ENCODE data around the gene CROCC. TPM values are rescaled to one million over a fixed set of nuclear protein-coding genes. Genes with fewer than 3 reads are reported as not detected.
A peak's percentile ranks its signal among the peaks of the same experiment; 100 is the strongest.
"Not testable (repeated sequence)": the region's sequence is repeated elsewhere in the genome, so short reads cannot be mapped to it uniquely, and the experiment has no call there.

Gene CROCC
- polyA plus RNA-seq, 12 donors = 13.3 to 46.0 (median 18.7) TPM; not detected in 1

DNA sequence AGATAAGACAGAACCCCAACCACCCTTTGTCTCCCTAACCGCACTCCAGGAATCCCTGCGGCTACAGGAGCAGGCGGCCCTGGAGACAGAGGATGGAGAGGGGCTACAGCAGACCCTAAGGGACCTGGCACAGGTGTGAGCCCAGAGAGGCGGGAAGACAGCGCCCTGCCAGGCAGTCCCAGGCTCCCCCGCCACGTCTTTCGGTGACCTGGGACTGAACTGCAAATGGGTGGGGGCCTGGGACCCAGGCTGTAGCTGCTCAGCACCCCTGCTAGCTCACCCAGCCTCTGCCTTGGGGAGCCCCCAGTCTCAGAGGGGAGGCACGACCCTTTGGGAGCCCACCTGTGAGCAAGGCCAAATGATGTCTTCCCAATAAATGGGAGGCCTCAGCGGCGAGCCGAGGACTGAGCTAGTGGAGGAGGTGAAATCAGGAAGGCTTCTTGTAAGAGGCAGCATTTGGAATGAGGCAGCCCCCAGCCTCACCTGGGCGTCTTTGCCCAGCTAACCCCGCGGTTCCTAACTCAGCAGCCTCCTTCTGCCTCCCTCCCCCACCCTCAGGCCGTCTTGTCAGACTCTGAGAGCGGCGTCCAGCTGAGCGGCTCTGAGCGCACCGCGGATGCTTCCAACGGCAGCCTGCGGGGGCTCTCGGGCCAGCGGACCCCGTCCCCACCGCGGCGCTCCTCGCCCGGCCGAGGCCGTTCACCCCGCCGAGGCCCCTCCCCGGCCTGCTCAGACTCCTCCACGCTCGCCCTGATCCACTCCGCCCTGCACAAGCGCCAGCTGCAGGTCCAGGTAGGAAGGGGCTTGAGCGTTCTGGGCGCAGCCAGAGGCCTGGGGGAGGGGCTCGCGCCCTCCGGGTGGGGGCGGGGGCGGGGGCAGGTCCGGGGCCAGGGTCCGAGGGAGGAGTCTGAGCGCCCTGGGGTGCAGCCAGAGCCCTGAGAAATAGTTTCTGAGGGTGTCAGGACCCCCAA is 16.9 kb downstream of the CROCC start:
- DNase-seq = no peak

DNA sequence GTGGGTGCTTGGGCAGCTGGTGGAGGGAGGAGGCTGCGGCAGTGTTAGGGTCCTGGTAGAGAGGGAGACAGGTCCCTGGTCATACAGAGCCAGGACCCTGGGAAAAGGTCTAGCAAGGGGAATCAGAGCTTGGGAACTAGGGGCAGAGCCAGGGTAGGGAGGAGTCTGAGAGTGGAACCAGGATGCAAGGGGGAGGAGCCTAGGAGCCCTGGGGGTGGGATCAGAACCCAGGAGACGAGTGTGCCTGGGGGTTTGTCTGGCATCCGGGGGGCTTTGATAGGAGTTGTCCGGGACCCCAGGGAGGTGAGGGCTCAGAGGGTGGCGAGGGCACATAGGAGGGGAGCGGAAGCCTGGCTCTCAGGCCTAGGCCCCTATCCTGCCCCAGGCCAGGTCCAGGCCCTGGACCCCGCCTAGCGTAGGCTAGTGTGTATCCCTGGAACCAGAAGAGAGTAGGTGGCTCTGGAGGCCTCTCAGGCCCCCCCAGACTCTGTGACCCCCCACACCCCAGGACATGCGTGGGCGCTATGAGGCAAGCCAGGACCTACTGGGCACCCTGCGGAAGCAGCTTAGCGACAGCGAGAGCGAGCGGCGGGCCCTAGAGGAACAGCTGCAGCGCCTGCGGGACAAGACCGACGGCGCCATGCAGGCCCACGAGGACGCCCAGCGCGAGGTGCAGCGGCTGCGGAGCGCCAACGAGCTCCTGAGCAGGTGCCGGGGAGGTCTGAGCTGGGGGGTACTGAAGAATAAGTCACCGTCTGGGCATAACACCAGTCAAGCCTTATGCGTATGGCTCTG is 17.9 kb downstream of the CROCC start:
- DNase-seq = not testable (repeated sequence)

DNA sequence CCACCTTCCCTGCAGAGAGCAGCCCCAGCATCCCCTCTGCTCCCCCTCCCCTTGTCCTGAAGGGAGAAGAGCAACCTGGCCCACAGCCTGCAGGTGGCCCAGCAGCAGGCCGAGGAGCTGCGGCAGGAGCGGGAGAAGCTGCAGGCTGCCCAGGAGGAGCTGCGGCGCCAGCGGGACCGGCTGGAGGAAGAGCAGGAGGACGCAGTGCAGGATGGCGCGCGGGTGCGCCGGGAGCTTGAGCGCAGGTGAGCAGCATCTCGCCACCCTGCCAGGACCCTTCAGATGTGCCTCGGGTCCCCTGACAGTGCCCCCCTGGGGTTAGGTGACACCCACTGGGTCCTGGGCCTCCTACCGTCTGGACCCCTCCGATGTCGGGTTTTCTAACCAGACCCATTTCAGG is 22.3 kb downstream of the CROCC start:
- no peak for DNase-seq

DNA sequence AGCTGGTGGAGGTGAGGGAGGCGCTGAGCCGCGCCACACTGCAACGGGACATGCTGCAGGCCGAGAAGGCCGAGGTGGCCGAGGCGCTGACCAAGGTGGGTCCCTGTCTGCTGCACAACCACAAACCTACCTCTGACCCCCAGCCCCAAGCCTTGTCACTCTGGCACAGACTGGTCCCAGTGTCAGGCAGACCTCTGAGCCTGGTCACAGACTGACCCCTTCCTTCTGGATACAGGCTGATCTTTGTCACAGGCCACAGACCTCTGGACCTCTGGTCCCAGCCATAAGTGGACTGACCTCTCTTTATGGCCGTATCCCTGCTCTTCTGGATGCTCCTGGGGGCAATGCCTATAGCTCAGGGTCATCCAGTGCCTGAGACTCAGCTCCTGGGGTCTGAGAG is 23.8 kb downstream of the CROCC start:
- DNase-seq = not testable (repeated sequence)

DNA sequence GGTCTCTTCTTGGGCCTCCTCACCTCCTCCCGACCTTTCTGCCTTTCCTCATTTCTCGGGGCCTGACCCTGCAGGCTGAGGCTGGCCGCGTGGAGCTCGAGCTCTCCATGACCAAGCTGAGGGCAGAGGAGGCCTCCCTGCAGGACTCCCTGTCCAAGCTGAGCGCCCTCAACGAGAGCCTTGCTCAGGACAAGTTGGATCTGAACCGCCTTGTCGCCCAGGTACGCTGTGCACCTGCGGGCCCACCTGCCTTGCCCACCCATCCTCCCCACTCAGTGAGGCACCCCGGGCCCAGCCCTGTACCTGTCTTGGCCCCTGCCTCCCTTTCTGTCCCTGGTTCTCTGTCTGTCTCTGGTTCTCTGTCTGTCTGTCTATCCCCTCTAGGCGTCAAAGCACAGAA is 24.5 kb downstream of the CROCC start:
- not testable (repeated sequence) for DNase-seq

DNA sequence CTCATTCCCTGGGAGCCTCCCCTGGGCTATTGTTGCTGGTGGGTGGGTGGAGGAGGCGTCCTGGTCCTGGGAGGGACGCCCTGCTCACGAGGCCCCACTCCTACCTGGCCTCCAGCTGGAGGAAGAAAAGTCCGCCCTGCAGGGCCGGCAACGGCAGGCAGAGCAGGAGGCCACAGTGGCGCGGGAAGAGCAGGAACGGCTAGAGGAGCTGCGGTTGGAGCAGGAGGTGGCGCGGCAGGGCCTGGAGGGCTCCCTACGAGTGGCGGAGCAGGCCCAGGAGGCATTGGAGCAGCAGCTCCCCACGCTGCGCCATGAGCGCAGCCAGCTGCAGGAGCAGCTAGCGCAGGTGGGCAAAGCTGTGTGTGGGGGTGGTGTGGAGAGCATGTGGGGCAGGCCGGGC is 24.9 kb downstream of the CROCC start:
- DNase-seq = no peak

DNA sequence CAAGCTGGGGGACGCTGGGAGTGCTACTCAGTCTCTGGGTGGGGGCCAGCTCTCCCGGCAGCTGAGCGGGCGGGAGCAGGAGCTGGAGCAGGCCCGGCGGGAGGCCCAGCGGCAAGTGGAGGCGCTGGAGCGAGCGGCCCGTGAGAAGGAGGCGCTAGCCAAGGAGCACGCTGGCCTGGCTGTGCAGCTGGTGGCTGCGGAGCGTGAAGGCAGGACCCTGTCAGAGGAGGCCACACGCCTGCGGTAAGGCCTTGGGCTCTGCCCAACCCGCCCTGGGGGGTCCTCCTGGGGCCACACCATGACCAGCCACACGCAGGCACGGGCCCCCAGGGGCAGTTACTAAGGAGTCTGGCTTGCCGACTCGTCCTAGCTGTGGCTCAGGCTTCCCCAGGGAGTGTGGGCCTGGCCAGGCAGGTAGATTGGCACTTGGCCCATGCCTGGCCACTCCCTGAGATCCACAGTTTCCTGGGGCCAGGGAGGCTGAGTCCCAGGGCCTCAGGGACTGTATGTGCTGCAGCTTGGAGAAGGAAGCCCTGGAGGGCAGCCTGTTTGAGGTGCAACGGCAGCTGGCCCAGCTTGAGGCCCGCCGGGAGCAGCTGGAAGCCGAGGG is 26.7 kb downstream of the CROCC start:
- DNase-seq = not testable (repeated sequence)

DNA sequence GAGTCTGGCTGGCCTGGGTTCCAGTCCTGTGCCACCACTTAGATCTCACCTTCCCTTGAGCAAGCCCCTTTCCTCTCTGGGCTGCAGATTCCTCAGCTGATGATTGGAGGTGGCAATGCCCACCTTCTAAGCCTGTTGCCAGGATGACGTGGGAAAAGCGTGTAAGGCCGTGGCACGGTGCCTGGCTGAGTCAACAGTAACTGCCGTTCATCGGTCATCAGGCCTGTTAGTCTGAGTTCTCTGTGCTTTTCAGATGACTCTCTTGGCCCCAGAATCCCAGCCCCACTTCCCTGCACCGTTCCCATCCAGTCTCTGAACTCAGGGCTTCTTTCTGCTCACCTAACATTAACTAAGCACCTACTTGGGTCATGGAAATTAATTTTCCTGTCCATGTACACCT is 27.3 kb downstream of the CROCC start:
- DNase-seq = not testable (repeated sequence)

DNA sequence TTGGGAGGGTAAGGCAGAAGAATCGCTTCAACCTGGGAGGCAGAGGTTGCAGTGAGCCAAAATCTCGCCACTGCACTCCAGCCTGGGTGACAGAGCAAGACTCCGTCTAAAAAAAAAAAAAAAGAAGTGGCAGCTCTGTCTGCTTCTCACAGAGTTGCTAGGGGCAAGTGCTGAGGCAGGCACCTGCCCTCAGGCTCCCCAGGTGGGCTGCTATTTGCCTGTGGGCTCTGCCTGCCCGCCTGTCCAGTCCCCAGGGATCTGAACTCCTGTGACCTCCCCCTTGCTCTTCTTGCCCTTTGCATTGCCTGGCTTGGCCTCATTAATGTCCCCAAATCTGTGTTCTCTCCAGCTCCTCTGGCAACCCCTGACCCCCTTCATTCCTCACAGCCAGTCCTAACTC is 30.6 kb downstream of the CROCC start:
- DNase-seq = not testable (repeated sequence)

DNA sequence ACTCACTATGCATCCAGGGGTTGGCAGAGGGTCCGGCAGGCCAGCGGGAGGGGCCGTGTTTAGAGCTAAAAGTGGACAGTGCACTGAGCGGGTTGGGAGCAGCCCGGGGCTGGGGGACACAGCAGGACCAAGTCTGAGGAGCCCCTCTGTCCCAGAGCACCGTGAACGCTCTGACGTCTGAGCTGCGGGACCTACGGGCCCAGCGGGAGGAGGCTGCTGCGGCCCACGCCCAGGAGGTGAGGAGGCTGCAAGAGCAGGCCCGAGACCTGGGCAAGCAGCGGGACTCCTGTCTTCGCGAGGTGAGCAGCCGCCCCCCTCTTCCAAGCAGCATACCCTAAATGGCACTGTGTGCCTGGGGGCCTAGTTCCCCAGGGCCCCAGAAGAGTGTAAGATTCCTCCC is 32.8 kb downstream of the CROCC start:
- DNase-seq = no peak

DNA sequence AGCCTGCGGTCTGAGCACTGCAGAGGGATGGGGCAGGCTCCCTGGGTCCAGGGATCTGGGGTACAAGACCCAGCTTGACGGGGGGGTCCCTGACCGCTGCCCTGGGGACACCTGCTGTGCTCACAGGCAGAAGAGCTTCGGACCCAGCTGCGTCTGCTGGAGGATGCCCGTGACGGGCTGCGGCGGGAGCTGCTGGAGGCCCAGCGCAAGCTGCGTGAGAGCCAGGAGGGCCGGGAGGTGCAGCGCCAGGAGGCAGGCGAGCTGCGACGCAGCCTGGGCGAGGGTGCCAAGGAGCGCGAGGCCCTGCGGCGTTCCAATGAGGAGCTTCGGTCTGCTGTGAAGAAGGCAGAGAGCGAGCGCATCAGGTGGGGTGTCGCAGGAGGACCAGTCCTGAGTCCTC is 33.5 kb downstream of the CROCC start:
- no peak for DNase-seq

DNA sequence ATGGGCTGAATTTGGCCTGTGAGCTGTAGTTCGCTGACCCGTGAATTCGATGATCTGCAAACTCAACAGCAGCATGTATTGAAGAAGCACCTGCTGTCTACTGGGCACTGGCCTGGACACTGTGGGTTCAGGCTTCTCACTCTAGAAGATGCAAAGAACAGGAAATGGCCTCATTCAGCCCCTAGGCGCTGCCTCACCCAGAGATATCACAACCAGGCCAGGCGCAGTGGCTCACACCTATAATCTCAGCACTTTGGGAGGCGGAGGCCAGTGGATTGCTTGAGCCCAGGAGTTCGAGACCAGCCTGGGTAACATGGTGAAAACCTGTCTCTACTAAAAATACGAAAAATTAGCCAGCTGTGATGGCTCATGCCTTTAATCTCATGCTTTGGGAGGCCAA is 35.0 kb downstream of the CROCC start:
- DNase-seq = no peak

DNA sequence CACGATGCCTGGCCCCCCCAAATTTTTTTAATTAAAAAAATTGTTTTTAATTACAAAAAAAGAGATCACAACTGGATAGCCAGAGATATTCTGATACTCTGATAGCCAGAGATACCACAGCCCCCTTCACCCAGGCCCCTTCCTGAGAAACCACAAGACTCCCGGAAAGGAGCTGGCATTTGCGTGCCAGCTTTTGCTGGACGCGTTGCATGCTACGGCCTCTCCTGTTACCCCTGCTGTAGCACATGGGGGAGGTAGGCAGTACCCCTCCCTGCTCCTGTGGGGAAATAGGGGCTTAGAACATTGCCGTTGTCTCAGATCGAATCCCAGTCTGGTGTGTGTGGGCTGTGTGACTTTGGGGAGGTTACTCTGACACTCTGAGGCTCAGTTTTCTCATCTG is 36.0 kb downstream of the CROCC start:
- no peak for DNase-seq

DNA sequence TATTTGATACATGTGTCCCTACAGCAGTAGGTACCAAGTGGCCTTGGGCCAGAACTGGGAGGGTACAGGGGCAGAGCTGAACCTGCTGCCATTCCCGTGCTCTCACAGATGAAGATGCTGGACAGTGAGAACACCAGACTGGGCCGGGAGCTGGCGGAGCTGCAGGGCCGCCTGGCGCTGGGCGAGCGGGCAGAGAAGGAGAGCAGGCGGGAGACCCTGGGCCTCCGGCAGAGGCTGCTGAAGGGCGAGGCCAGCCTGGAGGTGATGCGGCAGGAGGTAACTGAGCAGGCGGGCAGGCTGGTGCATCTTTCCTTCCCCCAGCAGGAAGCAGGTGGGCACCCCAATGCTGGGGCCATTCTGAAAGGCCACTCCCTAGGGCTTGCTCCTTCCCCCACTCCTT is 36.7 kb downstream of the CROCC start:
- DNase-seq = no peak

DNA sequence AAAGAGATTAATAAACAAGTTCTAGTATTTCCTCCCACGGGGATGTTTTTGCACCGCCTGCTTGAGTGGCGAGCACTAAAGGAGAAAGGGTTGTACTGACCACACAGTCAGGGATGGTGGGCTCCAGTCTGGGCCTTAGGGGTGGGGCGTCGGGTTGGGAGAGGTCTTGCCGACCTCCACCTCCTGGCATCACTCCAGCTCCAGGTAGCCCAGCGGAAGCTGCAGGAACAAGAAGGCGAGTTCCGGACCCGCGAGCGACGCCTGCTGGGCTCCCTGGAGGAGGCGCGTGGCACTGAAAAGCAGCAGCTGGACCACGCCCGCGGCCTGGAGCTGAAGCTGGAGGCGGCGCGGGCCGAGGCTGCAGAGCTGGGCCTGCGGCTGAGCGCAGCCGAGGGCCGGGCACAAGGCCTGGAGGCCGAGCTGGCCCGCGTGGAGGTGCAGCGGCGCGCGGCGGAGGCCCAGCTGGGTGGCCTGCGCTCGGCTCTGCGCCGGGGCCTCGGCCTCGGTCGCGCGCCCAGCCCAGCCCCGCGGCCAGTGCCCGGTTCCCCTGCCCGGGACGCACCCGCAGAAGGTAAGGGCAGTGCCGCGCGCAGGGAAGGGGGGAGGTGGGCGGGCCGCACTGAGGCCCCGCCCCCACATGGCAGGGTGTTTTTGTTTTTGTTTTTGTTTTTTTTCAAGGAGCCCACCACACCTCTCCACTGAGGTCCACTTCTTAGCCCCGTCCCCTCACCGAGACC is 39.0 kb downstream of the CROCC start:
- DNase-seq = peak; percentile 73

DNA sequence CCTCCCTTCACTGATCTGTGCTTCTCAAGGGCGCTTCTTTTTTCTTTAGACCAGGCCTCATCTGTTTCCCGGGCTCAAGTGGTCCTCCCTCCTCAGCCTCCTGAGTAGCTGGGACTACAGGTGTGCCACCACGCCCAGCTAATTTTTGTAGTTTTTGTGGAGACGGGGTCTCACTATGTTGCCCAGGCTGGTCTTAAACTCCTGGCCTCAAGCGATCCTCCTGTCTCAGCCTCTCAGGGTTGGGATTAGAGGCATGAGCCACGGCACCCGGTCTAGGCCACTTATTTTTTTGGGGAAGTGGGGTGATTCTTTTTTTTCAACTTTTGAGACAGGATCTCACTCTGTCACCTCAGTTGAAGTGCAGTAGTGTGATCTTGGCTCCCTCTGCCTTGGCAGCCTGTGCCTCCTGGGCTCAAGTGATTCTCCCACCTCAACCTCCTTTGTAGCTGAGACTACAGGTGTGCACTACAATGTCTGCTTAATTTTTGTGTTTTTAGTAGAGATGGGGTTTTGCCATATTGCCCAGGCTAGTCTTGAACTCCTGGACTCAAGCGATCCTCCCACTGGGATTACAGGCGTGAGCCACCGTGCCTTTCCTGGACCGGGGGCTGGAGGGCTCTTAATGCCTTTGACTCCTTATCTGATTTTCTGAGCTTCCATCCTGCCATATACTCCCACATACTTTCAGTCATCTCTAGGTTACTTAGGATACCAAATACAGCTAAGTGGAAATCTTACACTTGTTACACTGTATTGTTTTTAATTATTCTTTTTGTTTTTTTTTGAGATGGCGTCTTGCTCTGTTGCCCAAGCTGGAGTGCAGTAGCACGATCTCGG is 39.8 kb downstream of the CROCC start:
- DNase-seq = no peak

DNA sequence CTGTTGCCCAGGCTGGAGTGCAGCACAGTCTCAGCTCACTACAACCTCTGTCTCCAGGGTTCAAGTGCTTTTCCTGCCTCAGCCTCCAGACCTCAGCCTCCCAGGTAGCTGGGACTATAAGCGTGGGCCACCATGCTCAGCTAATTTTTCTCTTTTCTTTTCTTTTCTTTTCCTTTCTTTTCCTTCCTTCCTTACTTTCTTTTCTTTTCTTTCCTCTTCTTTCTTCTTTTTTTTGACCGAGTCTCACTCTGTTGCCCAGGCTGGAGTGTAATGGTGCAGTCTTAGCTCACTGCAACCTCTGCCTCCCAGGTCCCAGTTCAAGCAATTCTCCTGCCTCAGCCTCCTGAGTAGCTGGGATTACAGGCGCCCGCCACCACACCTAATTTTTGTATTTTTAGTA is 42.4 kb downstream of the CROCC start:
- not testable (repeated sequence) for DNase-seq

DNA sequence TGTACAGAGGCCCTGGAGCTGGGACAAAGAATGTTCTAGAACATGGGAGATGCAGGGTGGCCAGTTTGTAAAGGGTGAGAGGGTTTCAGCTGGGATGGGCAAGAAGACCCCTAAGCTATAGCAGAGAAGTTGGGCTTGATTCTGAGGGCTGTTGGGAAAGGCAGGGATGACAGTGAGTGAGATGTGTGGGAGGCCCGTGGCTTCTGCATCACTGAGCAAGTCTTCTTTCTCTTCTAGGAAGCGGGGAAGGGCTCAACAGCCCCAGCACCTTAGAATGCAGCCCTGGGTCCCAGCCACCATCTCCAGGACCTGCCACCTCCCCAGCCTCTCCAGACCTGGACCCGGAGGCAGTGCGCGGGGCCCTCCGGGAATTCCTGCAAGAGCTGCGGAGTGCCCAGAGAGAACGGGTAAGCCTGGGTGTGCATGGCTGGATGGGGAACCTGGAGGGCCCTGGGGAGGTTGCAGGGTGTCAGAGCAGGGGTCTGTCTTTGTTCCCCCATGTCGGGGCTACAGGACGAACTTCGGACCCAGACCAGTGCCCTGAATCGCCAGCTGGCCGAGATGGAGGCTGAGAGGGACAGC is 43.8 kb downstream of the CROCC start:
- DNase-seq = no peak

DNA sequence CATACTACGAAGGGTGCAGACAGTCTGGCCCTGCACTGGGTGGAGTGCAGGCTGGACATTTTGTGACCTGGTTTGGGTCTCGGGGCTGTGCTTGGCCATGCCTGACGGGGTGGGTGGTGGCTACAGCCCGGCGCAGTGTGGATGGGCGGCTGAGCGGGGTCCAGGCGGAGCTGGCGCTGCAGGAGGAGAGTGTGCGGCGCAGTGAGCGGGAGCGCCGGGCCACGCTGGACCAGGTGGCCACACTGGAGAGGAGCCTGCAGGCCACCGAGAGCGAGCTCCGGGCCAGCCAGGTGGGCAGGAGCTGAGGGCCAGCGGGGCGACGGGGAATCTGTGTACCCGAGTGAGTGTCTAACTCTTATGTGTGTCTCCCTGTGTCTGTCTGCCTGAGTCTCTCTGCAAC is 44.6 kb downstream of the CROCC start:
- DNase-seq = no peak

DNA sequence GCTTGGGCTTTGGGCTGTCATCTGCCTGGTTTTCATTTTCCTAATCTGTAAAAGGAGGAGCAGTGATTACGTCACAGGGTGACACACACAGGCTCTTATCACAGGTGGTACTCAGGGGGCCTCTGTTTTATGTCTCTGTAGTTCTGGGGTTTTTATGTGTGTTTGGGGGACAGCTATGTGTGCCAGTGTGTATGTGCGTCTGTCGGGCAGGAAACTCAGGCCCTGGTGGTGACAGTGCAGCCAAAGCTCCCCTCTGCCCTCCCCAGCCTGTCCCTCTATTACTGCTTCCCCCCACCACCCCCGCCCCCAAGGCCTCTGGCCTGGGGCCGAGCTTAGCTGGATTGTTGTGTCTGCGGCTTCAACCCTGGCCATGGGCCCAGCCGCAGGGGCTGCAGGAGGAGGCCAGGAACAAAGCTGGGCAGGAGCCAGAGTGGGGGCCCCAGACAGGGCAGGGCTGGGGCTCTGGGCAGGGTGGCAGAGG is 45.4 kb downstream of the CROCC start:
- peak; percentile 63 for DNase-seq
